Glomerular visceral epithelial cell (primary cell): ENCODE data around the gene DDX20.
"Not testable (repeated sequence)": the region's sequence is repeated elsewhere in the genome, so short reads cannot be mapped to it uniquely, and the experiment has no call there.

Source experiments
- DNase-seq: peaks from one replicate; pipeline ENCODE4 v3.0.0-alpha.2; 2016; ENCODE audit errors: extremely low spot score

DDX20 gene

DNA sequence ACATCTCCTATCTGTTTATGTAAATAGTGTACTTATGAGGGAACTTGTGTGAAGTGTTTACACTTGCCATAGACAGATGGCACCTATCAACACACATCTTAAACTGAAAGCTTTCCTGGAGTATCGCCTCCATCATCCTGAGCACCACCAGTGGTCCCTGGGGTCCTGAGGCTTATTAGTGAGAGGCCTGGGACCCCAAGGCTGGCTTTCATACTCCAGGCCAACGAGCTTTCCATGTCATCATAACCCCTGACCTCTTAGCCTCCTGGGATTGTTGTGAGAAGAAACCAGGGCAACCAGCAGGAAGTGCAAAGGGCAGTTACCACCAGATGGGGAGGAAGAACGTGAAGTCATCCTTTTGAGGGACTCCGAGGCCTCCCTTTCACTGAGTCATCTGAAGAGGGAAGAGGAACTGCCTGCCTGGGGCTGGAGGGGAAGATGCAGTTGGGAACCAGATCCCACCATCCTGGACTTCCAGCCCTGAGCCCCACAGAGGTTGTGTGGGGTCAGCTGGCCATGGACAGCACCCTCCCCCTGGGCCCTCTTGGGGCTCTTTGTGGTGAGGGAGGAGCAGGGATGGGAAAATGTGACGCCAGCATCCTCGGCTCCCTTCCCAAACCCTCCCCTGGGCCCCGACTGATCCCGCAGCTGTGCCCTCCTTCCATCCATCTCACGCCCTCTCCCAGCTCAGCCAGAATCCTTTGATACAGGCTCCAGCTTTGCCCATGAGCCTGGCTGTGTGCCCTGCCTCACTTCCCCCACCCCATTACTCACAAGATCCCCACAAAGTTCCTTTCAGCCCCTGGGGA is 22.3 kb upstream of the DDX20 start:
- peak; percentile 55 for DNase-seq

GRCh38 chr1:111733992-111734341 is 21.7 kb upstream of the DDX20 start:
- DNase-seq, result no peak

GRCh38 chr1:111734426-111734825 is 21.3 kb upstream of the DDX20 start:
- no peak for DNase-seq

GRCh38 chr1:111734856-111735255 is 20.8 kb upstream of the DDX20 start:
- no peak for DNase-seq

DNA sequence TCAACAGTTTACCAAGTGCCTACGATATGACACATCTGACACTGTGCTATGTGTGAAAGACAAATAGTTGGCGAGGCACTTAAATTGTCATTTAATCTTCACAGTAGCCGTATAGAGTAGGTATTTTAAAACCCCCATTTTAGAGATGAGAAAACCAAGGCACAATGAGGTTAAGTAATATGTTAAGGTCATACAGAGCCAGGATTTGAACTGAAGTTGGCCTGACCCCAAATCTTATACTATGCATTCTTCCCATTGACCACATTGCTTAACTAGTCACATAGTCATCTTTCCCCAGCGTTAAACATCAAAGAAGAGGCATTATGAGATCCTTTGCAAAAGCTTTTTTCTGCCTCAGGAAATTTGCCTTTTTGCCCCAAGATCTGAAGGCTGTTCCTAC is 20.4 kb upstream of the DDX20 start:
- DNase-seq, result no peak

GRCh38 chr1:111735858-111736544 is 19.7 kb upstream of the DDX20 start:
- no peak for DNase-seq

DNA sequence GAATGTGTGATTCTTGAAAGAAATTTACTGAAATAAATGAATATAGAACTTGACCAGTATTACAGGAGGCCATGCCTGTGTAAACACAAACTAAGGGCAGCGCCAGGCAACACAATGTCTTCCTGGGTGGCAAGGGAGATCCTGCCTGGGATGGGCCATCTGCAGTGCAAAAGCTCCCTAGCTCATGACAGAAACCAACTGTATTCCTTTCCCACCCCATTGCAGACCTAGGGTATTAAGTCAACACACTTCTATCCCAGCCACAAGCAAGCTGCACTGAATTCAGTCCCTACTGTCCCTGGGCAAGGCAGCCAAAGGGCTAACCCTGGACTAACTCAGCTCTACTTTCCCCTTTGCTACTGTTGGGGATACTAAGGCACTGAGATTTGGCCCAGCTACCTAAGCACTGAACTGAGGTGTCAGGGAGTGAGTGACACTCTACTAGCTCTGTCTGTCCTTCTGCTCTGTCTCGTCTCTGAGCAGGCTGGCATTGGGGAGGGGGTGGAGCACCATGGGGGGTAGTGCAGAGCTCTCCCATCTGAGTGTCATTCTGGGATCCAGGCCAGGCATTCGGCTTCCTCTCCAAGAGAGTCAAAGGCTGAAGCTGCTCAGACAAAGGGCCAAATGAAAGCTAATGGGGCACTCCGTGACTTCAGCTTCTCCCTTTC is 19.0 kb upstream of the DDX20 start:
- DNase-seq, result no peak

DNA sequence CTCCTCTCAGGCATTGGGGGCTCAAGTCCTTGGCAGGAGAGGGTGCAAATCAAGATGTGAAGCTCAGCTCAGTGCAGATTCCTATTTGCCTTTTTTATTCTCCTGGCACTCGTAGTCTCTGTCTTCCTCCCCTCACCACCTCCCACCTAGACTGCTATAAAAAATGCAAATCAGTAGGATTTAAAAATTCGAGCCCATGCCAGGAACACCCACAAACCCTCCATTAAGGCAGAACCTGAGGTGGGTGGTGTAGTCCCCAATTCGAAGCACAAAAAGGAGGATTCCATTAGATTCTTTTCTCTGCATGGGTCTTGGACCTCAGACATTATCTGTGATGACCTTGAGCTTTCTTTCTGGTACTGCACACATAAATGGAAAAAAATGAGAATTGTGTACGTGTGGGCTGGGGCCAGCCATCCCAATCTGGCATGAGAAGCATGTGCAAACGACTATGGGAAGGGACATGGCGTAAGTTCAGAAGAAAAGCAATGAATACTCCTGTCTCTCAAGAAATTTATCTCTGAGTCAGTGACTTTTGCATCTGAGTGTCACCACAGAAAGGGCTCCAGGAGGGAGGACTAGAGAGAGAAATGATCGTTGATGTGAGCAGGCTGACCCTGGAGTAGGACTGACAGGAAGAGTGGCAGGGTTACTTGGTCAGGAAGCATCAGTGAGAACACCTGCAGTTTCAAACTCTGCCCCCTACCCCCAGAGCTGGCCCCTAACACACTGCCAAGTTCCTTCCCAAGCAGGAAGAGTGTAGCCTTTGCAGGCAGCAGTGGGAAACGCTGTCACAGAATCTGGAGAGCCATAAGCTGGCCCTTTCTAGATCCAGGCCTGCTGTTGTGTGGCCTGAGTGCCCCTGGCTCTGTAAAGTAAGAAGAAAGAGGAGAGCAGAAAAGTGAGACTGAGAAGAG is 18.2 kb upstream of the DDX20 start:
- no peak for DNase-seq

DNA sequence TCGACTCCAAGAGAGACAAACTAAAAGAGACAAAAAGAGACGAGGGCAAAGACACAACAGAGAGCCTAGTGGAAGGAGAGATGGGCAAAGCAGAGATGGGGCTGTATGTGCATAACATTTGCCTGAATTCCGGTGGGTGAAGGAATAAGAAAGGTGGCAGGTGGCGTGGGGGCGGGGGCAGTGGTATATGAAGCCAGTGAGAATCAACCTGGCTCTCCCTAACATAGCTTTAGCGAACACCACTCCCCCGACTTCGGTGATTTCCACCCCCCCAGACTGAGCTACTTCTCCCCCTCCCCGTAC is 17.6 kb upstream of the DDX20 start:
- DNase-seq, result no peak

DNA sequence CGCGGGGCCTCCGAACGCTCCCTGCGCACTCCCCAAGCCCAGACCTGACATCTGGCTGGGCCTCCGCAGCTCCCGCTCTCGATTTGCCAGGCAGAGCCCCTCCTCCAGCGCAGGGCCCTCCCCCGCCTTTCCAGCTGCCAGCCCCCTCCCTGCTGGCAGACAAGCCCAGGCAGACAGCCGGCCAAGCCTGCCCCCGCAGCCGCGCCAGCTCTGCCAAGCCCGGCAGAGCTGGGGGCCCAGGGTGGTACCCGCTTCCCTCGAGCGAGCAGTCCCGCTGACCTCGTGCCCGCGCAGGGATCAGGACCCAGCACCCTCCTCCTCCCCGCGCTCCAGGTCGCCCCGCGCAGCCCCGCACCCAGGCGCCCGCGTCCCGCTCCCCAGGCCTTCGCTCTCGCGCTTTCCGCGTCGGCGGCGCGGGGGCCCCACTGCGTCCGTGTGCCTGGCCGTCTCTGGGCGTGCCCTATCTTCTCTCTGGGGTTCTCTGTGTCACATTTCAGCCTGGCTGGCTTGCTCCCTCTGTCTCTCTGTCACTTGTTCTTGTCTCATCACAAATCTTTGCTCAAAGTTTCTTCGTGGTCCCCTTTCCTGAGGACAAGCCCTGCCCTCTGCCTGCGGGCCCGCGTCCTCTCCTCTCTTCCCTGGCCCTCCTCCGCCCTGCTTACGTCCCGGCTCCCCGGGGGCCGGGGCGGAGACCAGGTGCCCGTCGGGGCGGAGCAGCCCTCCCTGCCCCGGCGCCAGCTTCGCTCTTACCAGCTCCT is 17.1 kb upstream of the DDX20 start:
- DNase-seq, result peak; percentile 73

DNA sequence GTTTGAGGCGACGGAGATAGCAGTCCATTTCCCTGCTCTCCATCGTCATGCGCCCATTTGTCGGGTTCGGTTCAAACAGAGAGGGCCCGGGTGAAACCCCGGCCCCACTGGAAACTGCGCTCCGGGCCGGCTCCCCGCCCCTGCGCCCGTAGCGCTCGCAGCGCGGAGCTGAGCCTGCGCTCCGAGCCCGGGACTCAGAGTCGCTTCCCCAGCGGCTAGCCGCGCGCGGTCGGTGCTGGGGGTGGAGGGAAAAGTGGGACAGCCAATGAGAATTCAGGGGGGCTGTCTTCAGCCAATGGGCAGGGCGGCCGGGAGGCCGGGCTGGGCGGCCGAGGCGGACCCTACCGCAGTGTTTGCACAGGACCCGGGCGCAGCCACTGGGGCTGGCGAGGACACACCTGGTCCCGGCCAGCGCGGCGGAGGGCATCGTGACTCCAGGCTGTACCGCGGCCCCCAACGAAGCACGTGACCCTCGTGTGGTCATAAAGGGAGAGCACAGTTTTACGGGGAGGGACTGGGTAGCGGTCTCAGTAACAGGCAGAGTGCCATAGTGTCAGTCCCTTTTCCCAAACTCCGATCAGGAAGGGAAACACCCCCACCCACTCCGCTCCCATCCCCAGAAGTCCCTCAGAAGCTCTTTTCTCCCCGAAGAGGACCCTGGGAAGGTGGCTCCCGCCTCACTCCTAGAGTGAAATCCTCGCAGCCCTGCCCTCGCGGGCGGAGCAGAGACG is 16.3 kb upstream of the DDX20 start, which contains the start of gene INKA2:
TSS of gene INKA2 (minus strand) at position 202 of the 731 bp plus-strand sequence. CDS start at position 49, 153 bp downstream.
- peak; percentile 87 for DNase-seq

GRCh38 chr1:111739925-111740765 is 15.6 kb upstream of the DDX20 start:
- DNase-seq, result peak; percentile 43

- DNase-seq, result not testable (repeated sequence)
These were observed 13.4 kb upstream of the DDX20 start for GRCh38 chr1:111742292-111742691.

DNA sequence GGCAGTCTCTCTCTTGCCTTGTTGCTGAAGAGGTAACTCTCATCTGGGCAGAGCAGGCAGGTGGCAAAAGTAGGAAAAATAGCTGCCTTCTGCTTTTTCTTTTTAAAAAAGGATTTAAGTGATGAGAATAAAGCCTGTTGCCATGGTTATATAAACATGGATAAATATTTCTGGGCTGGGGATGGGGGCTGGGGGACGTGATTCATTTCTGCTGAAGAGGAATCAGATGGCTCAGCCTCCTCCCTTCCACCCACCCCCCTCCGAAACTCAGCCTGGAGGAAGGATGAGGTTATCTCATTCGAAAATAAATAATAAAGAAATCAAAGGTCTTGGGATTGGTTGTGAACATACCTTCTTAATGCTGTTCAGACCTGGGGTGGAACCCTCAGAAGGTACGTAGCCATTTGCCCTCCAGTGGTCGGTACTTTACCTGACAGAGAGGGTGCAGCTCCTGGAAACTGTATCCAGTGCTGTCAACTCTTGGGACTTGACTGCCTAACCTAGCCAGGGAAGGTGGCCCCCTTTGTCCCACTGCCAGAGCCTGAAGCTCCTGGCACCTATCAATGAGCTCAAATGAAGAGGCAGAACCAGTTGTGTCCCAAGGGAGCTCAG is 12.7 kb upstream of the DDX20 start:
- peak; percentile 25 for DNase-seq

DNA sequence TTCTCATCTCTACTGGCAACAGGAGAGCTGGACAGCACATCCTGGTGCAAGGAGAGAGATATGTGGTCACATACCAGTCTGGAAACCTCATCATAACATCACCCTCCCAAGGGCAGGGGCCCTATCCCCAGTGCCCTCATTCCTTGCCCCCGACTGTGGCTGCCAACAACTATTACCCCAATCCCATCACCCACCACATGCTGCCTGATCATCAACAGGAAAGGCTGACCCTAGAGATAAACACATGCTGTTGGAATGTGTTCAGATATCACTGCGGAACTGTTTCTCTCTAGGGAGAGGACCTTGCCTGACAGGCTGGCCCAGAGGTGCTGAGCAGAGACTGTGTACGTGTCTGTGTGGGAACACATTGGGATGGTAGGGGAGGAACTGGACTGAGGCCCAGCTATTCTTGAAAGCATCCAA is 12.0 kb upstream of the DDX20 start:
- peak; percentile 48 for DNase-seq

GRCh38 chr1:111745675-111746613 is 9.8 kb upstream of the DDX20 start:
- DNase-seq, result no peak

DNA sequence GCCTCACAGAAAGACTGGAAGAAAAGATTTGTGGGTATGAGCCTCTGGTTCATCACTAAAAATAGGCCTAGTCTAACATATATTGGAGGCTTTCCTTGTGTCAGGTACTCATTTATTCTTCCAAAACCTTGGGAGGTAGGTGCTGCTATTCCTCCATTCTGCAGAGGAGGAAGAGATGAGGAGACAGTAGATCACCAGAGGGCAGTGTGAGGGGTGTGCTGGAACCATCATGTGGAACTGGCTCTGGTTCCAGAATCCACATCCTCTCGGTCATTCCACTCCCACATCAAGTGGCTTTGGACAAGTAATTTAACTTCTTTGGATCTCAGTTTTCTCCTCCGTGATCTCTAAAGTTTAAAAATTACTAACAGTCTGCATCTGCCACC is 9.1 kb upstream of the DDX20 start:
- DNase-seq, result no peak

GRCh38 chr1:111747282-111747734 is 8.4 kb upstream of the DDX20 start:
- peak; percentile 68 for DNase-seq
